ENCODE data around the gene EPHA6.

DNA sequence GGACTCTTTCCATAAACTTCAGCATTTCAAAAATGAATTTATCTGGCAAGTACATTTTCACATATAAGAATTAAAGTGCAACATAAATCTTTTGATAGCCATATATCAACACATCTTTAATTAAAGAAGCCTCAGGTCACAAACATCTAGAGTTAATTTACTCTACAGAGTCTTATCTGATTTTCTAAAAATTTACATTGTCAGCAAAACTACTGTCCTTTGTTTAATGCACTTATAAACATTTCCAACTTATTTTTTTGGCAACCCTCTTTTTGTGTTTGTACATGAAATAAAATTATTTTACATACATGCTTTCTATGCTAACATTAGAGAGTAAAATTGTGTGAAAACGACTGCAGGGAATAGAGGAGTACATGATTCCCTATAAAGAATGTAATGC lies 533.4 kb downstream of the EPHA6 start:
- TF ChIP-seq, protein P1, sequence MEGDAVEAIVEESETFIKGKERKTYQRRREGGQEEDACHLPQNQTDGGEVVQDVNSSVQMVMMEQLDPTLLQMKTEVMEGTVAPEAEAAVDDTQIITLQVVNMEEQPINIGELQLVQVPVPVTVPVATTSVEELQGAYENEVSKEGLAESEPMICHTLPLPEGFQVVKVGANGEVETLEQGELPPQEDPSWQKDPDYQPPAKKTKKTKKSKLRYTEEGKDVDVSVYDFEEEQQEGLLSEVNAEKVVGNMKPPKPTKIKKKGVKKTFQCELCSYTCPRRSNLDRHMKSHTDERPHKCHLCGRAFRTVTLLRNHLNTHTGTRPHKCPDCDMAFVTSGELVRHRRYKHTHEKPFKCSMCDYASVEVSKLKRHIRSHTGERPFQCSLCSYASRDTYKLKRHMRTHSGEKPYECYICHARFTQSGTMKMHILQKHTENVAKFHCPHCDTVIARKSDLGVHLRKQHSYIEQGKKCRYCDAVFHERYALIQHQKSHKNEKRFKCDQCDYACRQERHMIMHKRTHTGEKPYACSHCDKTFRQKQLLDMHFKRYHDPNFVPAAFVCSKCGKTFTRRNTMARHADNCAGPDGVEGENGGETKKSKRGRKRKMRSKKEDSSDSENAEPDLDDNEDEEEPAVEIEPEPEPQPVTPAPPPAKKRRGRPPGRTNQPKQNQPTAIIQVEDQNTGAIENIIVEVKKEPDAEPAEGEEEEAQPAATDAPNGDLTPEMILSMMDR (IDR thresholded peaks at IDR 0.05), result no peak
- no peak for TF ChIP-seq EZH2 (IDR thresholded peaks at IDR 0.05)

All from neural progenitor cell (in vitro differentiated cells).